ENCODE results near the gene HSD3B7.

DNA sequence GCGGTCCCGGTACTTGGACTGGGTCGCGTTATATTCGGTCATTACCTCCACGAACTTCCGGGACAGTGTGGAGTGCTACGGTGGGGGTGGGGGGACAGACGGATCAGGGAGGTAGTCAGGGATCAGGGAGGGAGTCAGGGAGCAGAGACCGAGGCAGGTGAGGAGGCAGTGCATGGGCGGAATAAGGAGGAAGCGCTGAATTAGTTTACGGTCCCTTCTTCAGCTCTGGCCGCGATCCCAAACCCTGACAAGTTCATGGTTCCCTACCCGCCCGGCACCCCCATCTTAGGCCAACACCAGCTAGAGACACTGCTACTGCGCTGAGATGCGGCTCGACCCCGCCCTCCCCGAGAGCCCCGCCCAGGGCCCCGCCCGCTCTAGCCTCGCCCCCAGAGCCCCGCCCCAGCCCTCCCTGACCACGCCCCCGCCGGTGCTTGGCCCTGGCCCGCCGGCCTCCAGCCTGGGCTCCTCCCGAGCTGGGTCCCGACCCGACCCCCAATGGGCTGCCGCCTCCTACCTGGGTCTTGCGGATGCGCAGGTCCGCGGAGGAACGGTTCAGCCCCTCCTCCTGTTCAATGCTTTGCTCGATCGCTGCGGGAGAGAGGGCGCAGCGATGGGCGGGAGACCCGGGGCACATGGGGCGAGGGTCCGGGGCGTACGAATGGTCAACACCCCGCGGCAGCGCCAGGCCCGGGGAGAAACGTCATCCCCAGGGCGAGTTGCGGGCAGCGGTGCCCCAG is 12.1 kb downstream of the HSD3B7 start:
- TF ChIP-seq, protein P1, sequence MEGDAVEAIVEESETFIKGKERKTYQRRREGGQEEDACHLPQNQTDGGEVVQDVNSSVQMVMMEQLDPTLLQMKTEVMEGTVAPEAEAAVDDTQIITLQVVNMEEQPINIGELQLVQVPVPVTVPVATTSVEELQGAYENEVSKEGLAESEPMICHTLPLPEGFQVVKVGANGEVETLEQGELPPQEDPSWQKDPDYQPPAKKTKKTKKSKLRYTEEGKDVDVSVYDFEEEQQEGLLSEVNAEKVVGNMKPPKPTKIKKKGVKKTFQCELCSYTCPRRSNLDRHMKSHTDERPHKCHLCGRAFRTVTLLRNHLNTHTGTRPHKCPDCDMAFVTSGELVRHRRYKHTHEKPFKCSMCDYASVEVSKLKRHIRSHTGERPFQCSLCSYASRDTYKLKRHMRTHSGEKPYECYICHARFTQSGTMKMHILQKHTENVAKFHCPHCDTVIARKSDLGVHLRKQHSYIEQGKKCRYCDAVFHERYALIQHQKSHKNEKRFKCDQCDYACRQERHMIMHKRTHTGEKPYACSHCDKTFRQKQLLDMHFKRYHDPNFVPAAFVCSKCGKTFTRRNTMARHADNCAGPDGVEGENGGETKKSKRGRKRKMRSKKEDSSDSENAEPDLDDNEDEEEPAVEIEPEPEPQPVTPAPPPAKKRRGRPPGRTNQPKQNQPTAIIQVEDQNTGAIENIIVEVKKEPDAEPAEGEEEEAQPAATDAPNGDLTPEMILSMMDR (IDR thresholded peaks at IDR 0.05), result no peak
- peak in 2 of 4 donors; percentile 54 to 76 for TF ChIP-seq POLR2A (IDR thresholded peaks at IDR 0.05)
